CD4-positive, alpha-beta T cell (primary cell): ENCODE data around the gene TRIM44. TPM values are rescaled to one million over a fixed set of nuclear protein-coding genes. Genes with fewer than 3 reads are reported as not detected.

ENCODE experiments used
- ATAC-seq: fragments of 200-7000 bp; cut with Tn5 transposase; one replicate; pipeline ENCODE4 v1.10.0; 2022; ENCODE audit warnings: mild to moderate bottlenecking; ENCODE audit not compliant: poor library complexity
- CTCF ChIA-PET: fragments of 350-600 bp; sonication (Branson Sonifier 250); formaldehyde crosslinking; loops from one replicate; lab custom pipeline; 2021; ENCODE audit warnings: antibody characterized with exemption, inconsistent platforms; lab: Charles Lee
- POLR2A ChIA-PET: fragments of 350-600 bp; sonication (Branson Sonifier 250); formaldehyde crosslinking; loops from one replicate; lab custom pipeline; 2021; ENCODE audit warnings: antibody characterized with exemption, inconsistent platforms; lab: Charles Lee
- DNase-seq, 14 experiments: peaks; one replicate each; pipeline ENCODE4 v3.0.0-alpha.2; 2013 to 2020; ENCODE audit warnings: mixed read lengths in 2 of 14
- H3K27ac ChIP-seq, 2 donors: one replicate each; pipeline versions ENCODE4 v1.5.1 to v1.7.0; 2013; ENCODE audit warnings: low read length in 2 of 2, low read depth in 1 of 2, mild to moderate bottlenecking in 1 of 2
- H3K27me3 ChIP-seq, 2 experiments: 1 replicate in 1 of 2; 2 replicates in 1 of 2; pipeline versions ENCODE4 v1.6.1 to v1.7.0; 2013; ENCODE audit warnings: low read length in 2 of 2, control low read depth in 1 of 2, mild to moderate bottlenecking in 1 of 2, moderate library complexity in 1 of 2; ENCODE audit not compliant: insufficient read depth in 2 of 2, control insufficient read depth in 1 of 2
- H3K36me3 ChIP-seq: one replicate; pipeline ENCODE4 v1.6.1; 2013; ENCODE audit warnings: low read length, control low read depth; ENCODE audit not compliant: insufficient read depth
- H3K4me1 ChIP-seq: one replicate; pipeline ENCODE4 v1.6.1; 2013; ENCODE audit warnings: low read length, control low read depth; ENCODE audit not compliant: insufficient read depth
- H3K4me3 ChIP-seq: one replicate; pipeline ENCODE4 v1.5.1; 2013; ENCODE audit warnings: mild to moderate bottlenecking, low read length, moderate library complexity
- H3K9me3 ChIP-seq, 2 experiments: 1 replicate in 1 of 2; 2 replicates in 1 of 2; pipeline versions ENCODE4 v1.6.1 to v1.7.0; 2013; ENCODE audit warnings: low read length in 2 of 2, mild to moderate bottlenecking in 2 of 2, control low read depth in 1 of 2, moderate library complexity in 1 of 2; ENCODE audit not compliant: control insufficient read depth in 1 of 2, insufficient read depth in 1 of 2
- H3K27ac Mint-ChIP-seq: one replicate; pipeline ENCODE4 v1.8.0; 2020; ENCODE audit warnings: mixed read lengths
- H3K27me3 Mint-ChIP-seq: one replicate; pipeline ENCODE4 v1.8.0; 2021; ENCODE audit warnings: mixed read lengths
- H3K36me3 Mint-ChIP-seq: one replicate; pipeline ENCODE4 v1.8.0; 2021; ENCODE audit warnings: low read depth, mixed read lengths
- H3K4me1 Mint-ChIP-seq: one replicate; pipeline ENCODE4 v1.8.0; 2021; ENCODE audit warnings: low read depth, mixed read lengths
- H3K4me3 Mint-ChIP-seq: one replicate; pipeline ENCODE4 v1.8.0; 2020; ENCODE audit warnings: mild to moderate bottlenecking, mixed read lengths
- H3K9me3 Mint-ChIP-seq: one replicate; pipeline ENCODE4 v1.8.0; 2020; ENCODE audit warnings: mixed read lengths
- CTCF ChIP-seq: fragments of 200-600 bp; IDR thresholded peaks from one replicate; pipeline ENCODE4 v1.8.0; 2022; ENCODE audit warnings: antibody characterized with exemption, mild to moderate bottlenecking
- intact Hi-C, 2 experiments: fragments of 100-400 bp; cut with DNase I in 1 of 2; cut with micrococcal nuclease in 1 of 2; formaldehyde crosslinking; loops; one replicate each; pipeline versions ENCODE4 v1.15.1 to v1.9.0; 2023 to 2025; cut with DNase I, micrococcal nuclease
- total RNA-seq, 174 experiments: library from RNA in 2 of 174; stranded (reverse) in 2 of 174; gene quantifications; one replicate each; pipeline ENCODE4 v1.2.3 and lab custom pipeline; 2021 to 2026

The TRIM44 gene
- total RNA-seq, 2 experiments from 2014 or later: 32.1 to 36.7 TPM

- H3K9me3 ChIP-seq: peaks cover 10 to 27% of the 10 kb centered on the region in 2 experiments
- peaks cover 50% of the 10 kb centered on the region for H3K4me1 Mint-ChIP-seq
- H3K9me3 Mint-ChIP-seq: peaks cover 20% of the 10 kb centered on the region
- peak overlapping the region; percentile 90 for H3K27ac Mint-ChIP-seq
- DNase-seq (no peak), ATAC-seq (no peak)
- TF ChIP-seq CTCF: no peak
- H3K27me3 ChIP-seq: peaks cover 0 to 7% of the 10 kb centered on the region in 2 experiments
- H3K36me3 Mint-ChIP-seq: peaks cover 42% of the 10 kb centered on the region
- peaks cover 25% of the 10 kb centered on the region for H3K4me1 ChIP-seq
- intact Hi-C loops: loop anchor here (5.0 to 10.0 kb wide), 5 partner anchors 617 to 1957 kb away; partner anchors contain the start of genes APIP (in 1 of the 2), C11orf91 (in 1 of the 2), CAT (in 1 of the 2) and PDHX (in 1 of the 2)
- ChIA-PET CTCF (interaction anchor here (1.0 kb wide), 1 partner anchor 848 kb away, joined by 3 read pairs; the partner anchor contains the start of gene TRAF6), POLR2A (interaction anchor here (1.4 to 1.7 kb wide), 2 partner anchors 13 to 847 kb away, joined by 3 read pairs; no protein-coding TSS in a partner anchor)
- peak overlapping the region; percentile 90 for H3K4me3 Mint-ChIP-seq
- H3K27ac ChIP-seq: peak overlapping the region in 1 of 2 donors; percentile 76
- H3K4me3 ChIP-seq: peak overlapping the region; percentile 91
- H3K36me3 ChIP-seq: no peaks in the 10 kb centered on the region
- peaks cover 19% of the 10 kb centered on the region for H3K27me3 Mint-ChIP-seq
Measured at GRCh38 chr11:35661534-35661933, 1.0 kb upstream of the TRIM44 start.

GRCh38 chr11:35662061-35662648 lies 420 bp upstream of the TRIM44 start:
- Mint-ChIP-seq H3K27ac (peak overlapping the region; percentile 90), H3K4me1 (peaks cover 50% of the 10 kb centered on the region), H3K4me3 (peak overlapping the region; percentile 90), H3K27me3 (peaks cover 13% of the 10 kb centered on the region), H3K9me3 (peaks cover 23% of the 10 kb centered on the region), H3K36me3 (peaks cover 47% of the 10 kb centered on the region)
- ChIA-PET POLR2A (interaction anchor here (0.6 to 1.7 kb wide), 4 partner anchors 14 to 1962 kb away, joined by 3 read pairs; no protein-coding TSS in a partner anchor), CTCF (interaction anchor here (1.0 kb wide), 1 partner anchor 848 kb away, joined by 3 read pairs; the partner anchor contains the start of gene TRAF6)
- intact Hi-C loops: loop anchor here (2.0 to 10.0 kb wide), 6 partner anchors 617 to 1957 kb away; partner anchors contain the start of genes APIP (in 1 of the 2), C11orf91 (in 1 of the 2), CAT (in 1 of the 2) and PDHX (in 1 of the 2)
- Histone ChIP-seq H3K27me3 (peaks cover 0 to 7% of the 10 kb centered on the region in 2 experiments), H3K4me3 (peak overlapping the region; percentile 91), H3K4me1 (peaks cover 25% of the 10 kb centered on the region), H3K9me3 (peaks cover 10 to 27% of the 10 kb centered on the region in 2 experiments), H3K36me3 (no peaks in the 10 kb centered on the region), H3K27ac (peak overlapping the region; percentile 68 to 76)
- ATAC-seq (peak; percentile 63), DNase-seq (peak in 9 of 14 experiments; percentile 4 to 58 (median 19))
- no peak for TF ChIP-seq CTCF

- POLR2A ChIA-PET: no interaction called here
- Mint-ChIP-seq H3K9me3 (peaks cover 23% of the 10 kb centered on the region), H3K4me3 (peak overlapping the region; percentile 90), H3K27ac (peak overlapping the region; percentile 90), H3K27me3 (peaks cover 3% of the 10 kb centered on the region), H3K4me1 (peaks cover 58% of the 10 kb centered on the region), H3K36me3 (peaks cover 59% of the 10 kb centered on the region)
- Histone ChIP-seq H3K4me3 (peak overlapping the region; percentile 91), H3K27ac (peak overlapping the region; percentile 76 to 80), H3K4me1 (peaks cover 25% of the 10 kb centered on the region), H3K36me3 (no peaks in the 10 kb centered on the region), H3K9me3 (peaks cover 10 to 27% of the 10 kb centered on the region in 2 experiments), H3K27me3 (no peaks in the 10 kb centered on the region)
- ATAC-seq (no peak), DNase-seq (no peak)
- CTCF ChIA-PET: no interaction called here
- TF ChIP-seq CTCF: no peak
- intact Hi-C loops: loop anchor here (2.0 to 10.0 kb wide), 6 partner anchors 619 to 1959 kb away; partner anchors contain the start of genes APIP (in 1 of the 2), C11orf91 (in 1 of the 2), CAT (in 1 of the 2) and PDHX (in 1 of the 2)
Measured at GRCh38 chr11:35663408-35663702, 780 bp downstream of the TRIM44 start.
